Psoas muscle (tissue), 8 donors: ENCODE results near the gene SNRNP40. TPM values are rescaled to one million over a fixed set of nuclear protein-coding genes. Genes with fewer than 3 reads are reported as not detected.

ENCODE experiments used
- ATAC-seq, 4 donors: fragments of 200-7000 bp; cut with Tn5 transposase; one replicate each; pipeline ENCODE4 v1.9.1; 2020; ENCODE audit warnings: moderate library complexity in 3 of 4, mild to moderate bottlenecking in 2 of 4
- DNase-seq, 2 donors: peaks; one replicate each; pipeline ENCODE4 v3.0.0-alpha.2; 2020
- H3K27ac ChIP-seq: fragments of 200-600 bp; one replicate; pipeline ENCODE4 v1.8.0; 2022
- H3K27me3 ChIP-seq, 3 donors: fragments of 200-600 bp in 1 of 3; one replicate each; pipeline versions ENCODE4 v1.6.1 to v1.8.0; 2013 to 2022; ENCODE audit warnings: low read length in 2 of 3, mild to moderate bottlenecking in 2 of 3, moderate library complexity in 1 of 3; ENCODE audit not compliant: insufficient read depth in 3 of 3
- H3K36me3 ChIP-seq, 2 donors: fragments of 200-600 bp in 1 of 2; one replicate each; pipeline versions ENCODE4 v1.6.1 to v1.8.0; 2013 to 2022; ENCODE audit warnings: low read depth in 1 of 2, mild to moderate bottlenecking in 1 of 2, moderate library complexity in 1 of 2; ENCODE audit not compliant: insufficient read depth in 1 of 2
- H3K4me1 ChIP-seq: fragments of 200-600 bp; one replicate; pipeline ENCODE4 v1.8.0; 2022
- H3K4me3 ChIP-seq: fragments of 200-600 bp; one replicate; pipeline ENCODE4 v1.8.0; 2022; ENCODE audit warnings: mild to moderate bottlenecking
- H3K9me3 ChIP-seq: fragments of 200-600 bp; one replicate; pipeline ENCODE4 v1.8.0; 2022
- WGBS, 3 donors: extraction: QIAGEN DNeasy Blood & Tissue Kit; methylation state at CpG; one replicate each; pipeline versions ENCODE4 v1.1.6 to v1.1.7; 2013; 5-methylcytosine and 5-hydroxymethylcytosine counted together
- intact Hi-C, 2 donors: fragments of 100-400 bp; cut with DNase I; formaldehyde crosslinking; loops; one replicate each; pipeline versions ENCODE4 v1.11.0 to v1.14.2; 2022
- polyA plus RNA-seq, 3 donors: library from polyadenylated mRNA; stranded (reverse); fragments of 200-250 nt; gene quantifications; one replicate each; pipeline ENCODE4 v1.2.3, GENCODE V29; 2013
- total RNA-seq, 4 donors: library from RNA; stranded (reverse); fragmentation: NEBNext Ultra II Directional in 2 of 4; extraction: Animal tissue kit (Norgen Biotek cat#: 25700) in 2 of 4; gene quantifications; one replicate each; pipeline versions ENCODE4 v1.2.1 to v1.2.4, GENCODE V29; 2021 to 2023
- TF ChIP-seq, protein P1 (sequence below): fragments of 200-600 bp; IDR thresholded peaks from one replicate; pipeline ENCODE4 v1.8.0; 2022; ENCODE audit warnings: antibody characterized with exemption
- donor health status: healthy with polysubstance abuse.
- donor health status: DM: no; HTN: no; CAD: no; lungs with moderate emphysema.
- donor health status: Bipolar disorder and iron deficiency.
- donor health status: healthy.
- donor health status: DM: yes; HTN: yes; CAD: no.
- donor health status: DM: no; HTN: no; CAD: no.
- donor health status: DM: no; HTN: no; CAD: no.
- donor health status: DM: yes; HTN: yes; CAD: no.

SNRNP40 gene
- total and polyA plus RNA-seq, 7 donors = 13.5 to 22.7 (median 19.4) TPM

DNA sequence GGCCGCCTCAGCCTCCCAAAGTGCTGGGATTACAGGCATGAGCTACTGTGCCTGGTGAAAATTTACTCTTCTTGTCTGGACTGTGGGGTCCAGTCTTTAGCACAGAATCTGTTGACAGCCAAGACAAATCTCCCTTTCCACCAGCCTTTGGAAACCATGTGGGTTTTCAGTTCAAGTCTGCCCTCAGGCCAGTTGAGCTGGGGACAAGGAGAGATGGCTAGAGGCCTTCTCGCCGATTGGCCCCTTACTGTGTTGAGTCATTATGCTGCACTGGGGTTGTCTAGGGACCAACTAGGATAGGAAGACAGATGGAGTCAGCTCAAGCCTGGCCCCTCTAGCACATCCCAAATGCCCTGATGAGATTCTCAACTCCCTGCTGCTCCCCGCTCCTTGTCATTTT, 48.3 kb downstream of the SNRNP40 start:
- 90 to 93% (median 90%) methylated on average over 4 of the region's 4 CpGs for WGBS, 3 donors
- Histone ChIP-seq H3K27me3 (no peaks in the 10 kb centered on the region), H3K27ac (no peak overlapping the region), H3K36me3 (no peaks in the 10 kb centered on the region), H3K9me3 (no peaks in the 10 kb centered on the region), H3K4me1 (peaks cover 9% of the 10 kb centered on the region), H3K4me3 (no peak overlapping the region)
- DNase-seq (no peak), ATAC-seq (no peak)
- TF ChIP-seq, protein P1, sequence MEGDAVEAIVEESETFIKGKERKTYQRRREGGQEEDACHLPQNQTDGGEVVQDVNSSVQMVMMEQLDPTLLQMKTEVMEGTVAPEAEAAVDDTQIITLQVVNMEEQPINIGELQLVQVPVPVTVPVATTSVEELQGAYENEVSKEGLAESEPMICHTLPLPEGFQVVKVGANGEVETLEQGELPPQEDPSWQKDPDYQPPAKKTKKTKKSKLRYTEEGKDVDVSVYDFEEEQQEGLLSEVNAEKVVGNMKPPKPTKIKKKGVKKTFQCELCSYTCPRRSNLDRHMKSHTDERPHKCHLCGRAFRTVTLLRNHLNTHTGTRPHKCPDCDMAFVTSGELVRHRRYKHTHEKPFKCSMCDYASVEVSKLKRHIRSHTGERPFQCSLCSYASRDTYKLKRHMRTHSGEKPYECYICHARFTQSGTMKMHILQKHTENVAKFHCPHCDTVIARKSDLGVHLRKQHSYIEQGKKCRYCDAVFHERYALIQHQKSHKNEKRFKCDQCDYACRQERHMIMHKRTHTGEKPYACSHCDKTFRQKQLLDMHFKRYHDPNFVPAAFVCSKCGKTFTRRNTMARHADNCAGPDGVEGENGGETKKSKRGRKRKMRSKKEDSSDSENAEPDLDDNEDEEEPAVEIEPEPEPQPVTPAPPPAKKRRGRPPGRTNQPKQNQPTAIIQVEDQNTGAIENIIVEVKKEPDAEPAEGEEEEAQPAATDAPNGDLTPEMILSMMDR = no peak
- intact Hi-C loops = no loop called here

DNA sequence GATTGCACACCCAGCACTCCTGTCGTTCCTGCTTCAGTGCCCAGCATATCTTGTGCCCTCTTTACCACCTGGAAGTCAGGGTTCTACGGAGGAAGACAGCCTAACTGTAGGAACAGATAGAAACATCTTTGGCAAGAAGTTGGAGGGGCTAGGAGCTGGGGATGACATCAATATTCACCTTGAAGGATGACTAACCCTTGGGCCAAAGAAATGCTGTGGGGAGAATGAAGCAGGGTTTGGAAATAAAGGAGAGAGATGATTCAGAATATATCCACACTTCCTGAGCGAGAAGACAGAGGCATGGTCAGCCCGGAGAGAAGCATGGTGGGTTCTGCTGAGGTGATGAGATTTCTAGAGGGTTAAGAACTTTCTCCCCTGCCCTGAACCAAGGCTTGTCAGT, 52.3 kb downstream of the SNRNP40 start:
- Histone ChIP-seq H3K27me3 (no peaks in the 10 kb centered on the region), H3K36me3 (no peaks in the 10 kb centered on the region), H3K27ac (peak overlapping the region; percentile 19), H3K4me3 (no peak overlapping the region), H3K4me1 (peaks cover 12% of the 10 kb centered on the region), H3K9me3 (no peaks in the 10 kb centered on the region)
- 65 to 83% (median 70%) methylated on average over 4 of the region's 4 CpGs for WGBS, 3 donors
- intact Hi-C loops = no loop called here
- ATAC-seq (peak in 2 of 4 donors; percentile 6 to 38), DNase-seq (no peak)
- TF ChIP-seq, protein P1 = no peak

DNA sequence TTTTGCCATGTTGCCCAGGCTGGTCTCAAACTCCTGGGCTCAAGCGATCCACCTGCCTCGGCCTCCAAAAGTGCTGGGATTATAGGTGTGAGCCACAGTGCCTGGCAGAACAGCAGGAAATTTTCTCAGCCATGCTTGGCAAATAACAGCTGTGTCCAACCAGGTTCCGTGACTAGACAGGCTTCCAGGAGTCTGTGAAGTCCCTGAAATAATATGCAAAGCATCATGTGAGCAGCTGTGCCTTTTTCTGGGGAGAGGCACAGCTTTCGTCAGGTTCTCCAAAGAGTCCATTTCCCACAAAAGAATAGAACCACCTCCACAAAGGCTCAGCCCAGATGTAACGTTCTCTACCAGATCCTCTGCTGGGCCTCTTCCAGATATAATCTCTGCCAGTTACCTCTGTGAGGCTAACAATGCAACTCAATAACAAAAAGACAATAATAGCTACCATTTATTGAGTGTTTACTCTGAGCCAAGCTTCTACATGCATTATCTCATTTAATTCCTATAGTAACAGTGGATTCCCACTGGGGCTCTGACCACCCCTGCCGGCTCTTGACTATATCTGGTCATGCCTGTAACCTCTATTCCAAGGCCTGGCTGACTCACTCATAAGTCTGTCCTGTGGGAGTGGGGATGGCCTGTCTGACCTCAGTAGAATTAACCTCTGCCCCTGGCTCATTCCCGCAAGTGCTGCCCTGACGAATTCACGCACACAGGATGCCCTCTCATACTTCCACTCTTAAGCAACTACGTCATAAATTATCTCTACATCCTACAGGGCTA, 52.9 kb downstream of the SNRNP40 start:
- peaks cover 12% of the 10 kb centered on the region for H3K4me1 ChIP-seq
- H3K36me3 ChIP-seq = no peaks in the 10 kb centered on the region
- H3K4me3 ChIP-seq = no peak overlapping the region
- peaks cover 0 to 2% (median 0%) of the 10 kb centered on the region in 3 donors for H3K27me3 ChIP-seq
- H3K27ac ChIP-seq = peak overlapping the region; percentile 19
- ATAC-seq = peak in 3 of 4 donors; percentile 17 to 64 (median 53)
- TF ChIP-seq, protein P1 = no peak
- DNase-seq = no peak
- intact Hi-C loops = no loop called here
- H3K9me3 ChIP-seq = no peaks in the 10 kb centered on the region
- WGBS, 3 donors = 38 to 49% (median 39%) methylated on average over 10 of the region's 10 CpGs

DNA sequence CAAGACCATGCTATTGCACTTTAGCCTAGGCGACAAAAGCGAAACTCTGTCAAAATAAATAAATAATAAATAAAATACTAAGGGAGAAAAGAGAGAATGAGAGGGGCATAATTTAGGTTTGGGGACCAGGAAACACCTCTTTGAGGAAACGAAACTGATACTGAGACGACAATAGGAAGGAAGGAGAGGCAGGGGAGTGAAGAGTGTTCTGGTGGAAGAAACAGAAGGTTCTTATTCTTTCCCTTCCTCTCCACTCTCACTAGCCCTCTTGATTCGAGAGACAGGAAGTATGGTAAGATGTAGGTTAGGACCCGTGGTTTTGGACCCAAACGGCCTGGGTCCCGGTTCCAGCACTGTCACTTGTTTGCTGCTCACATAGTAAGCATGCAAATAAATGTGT, 55.3 kb downstream of the SNRNP40 start:
- ATAC-seq (no peak), DNase-seq (no peak)
- 74 to 77% (median 75%) methylated on average over 8 of the region's 8 CpGs for WGBS, 3 donors
- H3K27ac ChIP-seq = no peak overlapping the region
- H3K36me3 ChIP-seq = no peaks in the 10 kb centered on the region
- no peak overlapping the region for H3K4me3 ChIP-seq
- H3K27me3 ChIP-seq = peaks cover 0 to 8% (median 0%) of the 10 kb centered on the region in 3 donors
- TF ChIP-seq, protein P1 = no peak
- peaks cover 12% of the 10 kb centered on the region for H3K4me1 ChIP-seq
- intact Hi-C loops = no loop called here
- H3K9me3 ChIP-seq = no peaks in the 10 kb centered on the region
